Pons (tissue), 1 donor: ENCODE data around the gene PVR.
"Not testable (repeated sequence)": the region's sequence is repeated elsewhere in the genome, so short reads cannot be mapped to it uniquely, and the experiment has no call there.

ENCODE experiments used
- DNase-seq: peaks from one replicate; pipeline ENCODE4 v3.0.0-alpha.2; 2016; ENCODE audit warnings: low spot score

Gene PVR

DNA sequence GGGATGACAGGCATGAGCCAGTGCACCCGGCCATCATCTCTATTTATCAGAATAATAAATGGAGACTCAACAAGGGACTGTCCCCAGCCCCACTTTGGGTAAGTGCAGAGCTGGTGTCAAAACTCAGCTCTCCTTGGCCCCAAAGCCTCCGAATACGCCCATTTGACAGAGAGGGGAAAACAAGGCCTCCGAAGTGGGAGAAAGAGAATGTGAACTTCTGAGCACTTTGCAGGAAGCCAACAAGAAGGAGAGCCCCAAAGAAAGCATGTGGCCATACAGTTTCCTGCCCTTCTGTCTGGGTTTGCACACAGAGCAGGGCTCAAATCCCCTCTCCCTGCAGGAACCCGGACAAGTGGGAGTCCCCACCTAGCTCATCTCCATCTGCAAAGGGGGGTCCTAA, 56.8 kb downstream of the PVR start:
- DNase-seq = no peak

DNA sequence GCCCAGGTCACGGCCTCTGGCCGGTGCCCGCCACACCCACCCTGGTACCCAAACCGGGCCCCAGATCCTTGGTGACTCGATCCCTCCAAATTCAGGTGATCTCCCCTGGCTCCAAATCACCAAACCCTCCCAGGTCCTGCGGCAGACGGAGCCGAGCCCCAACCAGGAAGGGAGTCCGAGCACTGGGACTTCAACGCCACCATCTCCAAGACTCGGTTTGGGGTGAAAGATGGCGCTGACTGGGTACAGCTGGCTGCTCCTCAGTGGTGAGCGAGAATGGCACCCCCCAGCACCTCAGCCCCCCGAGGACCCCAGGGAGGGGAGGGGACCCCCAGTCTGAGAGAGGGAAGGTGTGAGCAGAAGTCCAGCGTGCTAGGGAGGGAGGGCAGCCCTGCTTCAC, 57.5 kb downstream of the PVR start:
- no peak for DNase-seq

DNA sequence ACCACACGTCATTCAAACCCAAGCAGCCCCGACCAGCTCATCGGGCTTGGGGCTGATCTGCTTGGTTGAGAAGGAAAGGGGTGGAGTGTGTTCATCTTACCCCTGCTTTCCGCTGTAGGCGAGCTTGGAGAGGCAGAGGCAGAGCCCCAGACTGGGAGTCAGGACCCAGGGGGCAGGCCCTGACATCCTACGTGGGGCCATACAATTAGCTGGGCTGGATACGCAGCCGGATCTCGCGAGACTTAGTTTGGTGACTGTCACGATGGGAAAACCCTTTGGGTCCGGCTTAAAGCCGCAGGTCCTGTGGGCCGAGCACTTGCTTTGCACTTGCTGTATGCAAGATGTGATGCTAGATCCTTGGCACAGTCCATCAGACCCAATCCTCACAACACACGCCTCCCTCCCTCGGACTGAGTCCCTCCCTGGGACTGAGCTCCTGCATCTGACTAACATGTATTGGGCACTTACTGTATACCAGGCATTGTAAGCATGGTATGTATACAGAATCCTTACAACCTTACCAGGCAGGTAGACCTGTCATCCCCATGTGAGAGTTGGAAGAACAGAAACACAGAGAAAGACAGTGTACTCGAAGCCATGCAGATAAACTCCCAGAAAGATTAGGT, 59.0 kb downstream of the PVR start:
- no peak for DNase-seq

DNA sequence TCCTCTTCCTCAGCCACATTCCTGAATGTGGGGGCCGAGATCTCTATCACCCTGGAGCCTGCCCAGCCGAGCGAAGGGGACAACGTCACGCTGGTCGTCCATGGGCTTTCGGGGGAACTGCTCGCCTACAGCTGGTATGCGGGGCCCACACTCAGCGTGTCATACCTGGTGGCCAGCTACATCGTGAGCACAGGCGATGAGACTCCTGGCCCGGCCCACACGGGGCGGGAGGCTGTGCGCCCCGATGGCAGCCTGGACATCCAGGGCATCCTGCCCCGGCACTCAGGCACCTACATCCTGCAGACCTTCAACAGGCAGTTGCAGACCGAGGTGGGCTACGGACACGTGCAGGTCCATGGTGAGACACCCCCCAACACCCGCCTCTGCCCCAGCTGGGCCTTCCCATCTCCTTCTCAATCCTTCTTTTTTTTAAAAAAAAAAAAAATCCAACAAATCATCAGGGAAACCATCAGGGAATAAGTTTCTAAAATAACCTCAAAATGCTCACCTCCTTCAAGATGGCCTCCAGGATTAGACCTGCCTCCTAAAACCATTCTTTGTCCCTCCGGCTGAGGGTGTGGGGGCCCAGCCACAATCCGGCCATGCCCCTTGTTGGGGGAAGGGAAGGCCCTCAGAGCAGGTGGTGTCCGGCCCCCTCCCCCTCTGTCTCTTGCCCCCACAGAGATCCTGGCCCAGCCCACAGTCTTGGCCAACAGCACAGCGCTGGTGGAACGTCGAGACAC, 59.8 kb downstream of the PVR start:
- DNase-seq = no peak

DNA sequence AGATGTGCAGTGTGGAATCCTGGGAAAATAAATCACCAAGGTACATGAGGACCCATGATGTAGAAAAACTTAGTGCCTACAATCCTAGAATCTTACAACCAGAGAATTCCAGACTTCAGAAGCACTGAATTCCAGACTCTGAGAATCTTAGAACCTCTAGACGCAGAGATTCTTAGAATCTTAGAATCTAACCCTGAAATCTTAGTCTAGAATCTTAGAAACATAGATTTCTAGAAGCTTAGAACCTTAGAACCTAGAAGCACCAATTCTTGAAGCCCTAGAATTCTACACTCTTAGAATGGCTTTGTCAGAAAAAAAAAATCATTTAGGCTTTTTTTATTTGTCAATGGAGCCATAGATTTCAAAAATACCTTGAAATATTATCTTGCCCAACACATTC, 61.3 kb downstream of the PVR start:
- no peak for DNase-seq

DNA sequence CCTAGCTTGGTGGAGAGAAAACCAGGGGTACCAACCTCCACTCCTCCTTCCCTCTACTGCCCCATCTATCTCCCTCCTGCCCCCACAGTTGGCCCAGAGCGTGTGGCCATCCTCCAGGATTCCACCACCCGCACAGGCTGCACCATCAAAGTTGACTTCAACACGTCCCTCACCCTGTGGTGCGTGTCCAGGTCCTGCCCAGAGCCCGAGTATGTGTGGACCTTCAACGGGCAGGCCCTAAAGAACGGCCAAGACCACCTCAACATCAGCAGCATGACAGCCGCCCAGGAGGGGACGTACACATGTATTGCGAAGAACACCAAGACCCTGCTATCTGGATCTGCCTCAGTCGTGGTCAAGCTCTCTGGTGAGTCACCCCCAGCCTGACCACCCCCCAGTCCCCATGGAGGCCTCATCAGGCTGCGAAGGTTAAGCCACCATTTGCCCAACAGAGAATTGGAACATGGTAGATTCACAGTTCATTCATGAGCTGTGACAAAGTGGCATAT, 61.8 kb downstream of the PVR start:
- DNase-seq = no peak

DNA sequence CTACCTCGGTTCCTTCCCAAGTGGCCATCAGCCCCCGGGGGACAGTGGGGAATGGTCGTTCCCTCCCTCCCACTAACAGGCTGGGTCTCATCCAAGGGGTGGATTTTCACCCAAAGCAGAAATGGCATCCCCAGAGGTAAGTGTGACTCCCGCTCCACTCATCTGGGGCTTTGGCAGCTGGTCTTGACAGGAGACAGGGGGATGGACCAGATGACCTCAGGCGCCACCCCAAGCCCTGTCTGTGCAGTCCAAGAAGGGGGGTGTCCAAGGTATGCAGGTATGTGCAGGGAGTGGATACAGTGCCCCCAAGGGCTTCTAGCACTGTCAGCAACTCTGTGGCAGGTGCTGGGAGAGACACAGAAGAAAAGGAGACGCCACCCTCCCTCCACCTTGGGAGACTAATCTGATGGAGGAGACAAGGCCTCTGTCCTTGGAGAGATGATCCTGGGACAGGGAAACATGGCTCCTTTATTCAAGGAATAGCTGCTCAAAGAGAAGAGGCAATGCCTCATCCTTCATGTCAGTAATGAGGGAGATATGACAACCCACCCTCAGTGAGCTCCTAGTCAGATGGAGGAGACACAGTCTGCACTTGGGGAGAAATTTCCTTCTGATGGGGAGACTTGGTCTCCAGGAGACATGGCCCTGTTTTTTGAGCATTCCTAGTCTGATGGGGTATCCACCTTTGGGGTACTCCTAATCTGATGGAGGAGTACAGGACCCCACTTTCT, 63.0 kb downstream of the PVR start:
- DNase-seq = no peak

DNA sequence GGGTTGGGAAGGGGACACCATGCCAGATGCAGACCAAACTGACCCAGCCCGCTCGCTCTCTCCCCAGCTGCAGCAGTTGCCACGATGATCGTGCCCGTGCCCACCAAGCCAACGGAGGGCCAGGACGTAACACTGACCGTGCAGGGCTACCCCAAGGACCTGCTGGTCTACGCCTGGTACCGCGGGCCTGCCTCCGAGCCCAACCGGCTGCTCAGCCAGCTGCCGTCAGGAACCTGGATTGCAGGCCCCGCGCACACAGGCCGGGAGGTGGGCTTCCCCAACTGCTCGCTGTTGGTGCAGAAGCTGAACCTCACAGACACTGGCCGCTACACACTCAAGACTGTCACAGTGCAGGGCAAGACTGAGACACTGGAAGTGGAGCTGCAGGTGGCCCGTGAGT, 64.1 kb downstream of the PVR start:
- DNase-seq = no peak

DNA sequence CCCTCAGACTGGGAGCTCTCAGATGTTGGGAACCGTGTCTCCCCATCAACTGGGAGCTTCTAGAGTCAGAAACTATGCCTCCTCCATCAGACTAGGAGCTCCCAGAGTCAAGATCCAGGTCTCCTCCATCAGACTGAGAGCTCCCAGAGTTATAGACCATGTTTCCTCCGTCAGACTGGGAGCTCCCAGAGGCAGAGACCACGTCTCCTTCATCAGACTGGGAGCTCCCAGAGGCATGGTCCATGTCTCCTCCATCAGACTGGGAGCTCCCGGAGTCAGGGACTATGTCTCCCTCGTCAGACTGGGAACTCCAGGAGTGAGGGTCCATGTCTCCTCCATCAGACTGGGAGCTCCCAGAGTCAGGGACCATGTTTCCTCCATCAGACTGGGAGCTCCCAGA, 65.2 kb downstream of the PVR start:
- no peak for DNase-seq

DNA sequence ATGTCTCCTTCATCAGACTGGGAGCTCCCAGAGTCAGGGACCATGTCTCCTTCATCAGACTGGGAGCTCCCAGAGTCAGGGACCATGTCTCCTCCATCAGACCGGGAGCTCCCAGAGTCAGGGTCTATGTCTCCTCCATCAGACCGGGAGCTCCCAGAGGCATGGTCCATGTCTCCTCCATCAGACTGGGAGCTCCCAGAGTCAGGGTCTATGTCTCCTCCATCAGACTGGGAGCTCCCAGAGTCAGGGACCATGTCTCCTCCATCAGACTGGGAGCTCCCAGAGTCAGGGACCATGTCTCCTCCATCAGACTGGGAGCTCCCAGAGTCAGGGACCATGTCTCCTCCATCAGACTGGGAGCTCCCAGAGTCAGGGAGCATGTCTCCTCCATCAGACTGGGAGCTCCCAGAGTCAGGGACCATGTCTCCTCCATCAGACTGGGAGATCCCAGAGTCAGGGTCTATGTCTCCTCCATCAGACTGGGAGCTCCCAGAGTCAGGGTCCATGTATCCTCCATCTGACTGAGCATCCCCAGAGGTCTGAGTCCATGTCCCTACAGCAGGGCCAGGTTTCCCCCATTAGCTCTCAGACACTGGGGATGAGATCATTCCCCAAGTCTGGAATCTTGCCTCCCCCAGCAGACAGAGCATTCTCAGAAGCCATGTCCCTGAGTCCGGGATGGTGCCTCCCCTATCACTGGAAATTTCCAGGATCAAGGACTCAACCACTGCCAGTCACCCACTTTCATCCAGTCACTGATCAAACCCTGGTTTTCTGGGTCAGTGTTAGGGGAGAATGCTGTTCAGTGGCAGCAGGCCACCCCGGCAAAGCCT, 65.9 kb downstream of the PVR start:
- not testable (repeated sequence) for DNase-seq

DNA sequence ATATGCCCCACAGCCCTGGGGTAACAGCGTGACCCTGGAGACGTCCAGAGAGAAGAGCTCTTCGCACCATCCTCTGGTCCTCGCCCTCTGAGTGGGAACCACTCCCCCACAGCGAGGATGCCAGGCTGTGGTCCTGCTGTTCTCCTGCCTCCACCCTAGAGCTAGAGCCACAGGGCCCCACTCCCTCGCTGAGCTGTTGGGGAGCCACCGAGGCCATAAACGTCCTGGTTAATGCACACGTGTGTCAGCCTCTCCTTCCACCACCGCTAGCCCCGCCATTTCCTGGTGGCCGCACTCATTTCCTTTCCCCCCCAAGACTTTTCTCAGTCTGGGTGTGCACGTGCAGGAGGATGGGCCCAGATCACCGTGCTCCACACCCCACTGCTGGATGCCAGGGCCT, 66.8 kb downstream of the PVR start:
- no peak for DNase-seq

DNA sequence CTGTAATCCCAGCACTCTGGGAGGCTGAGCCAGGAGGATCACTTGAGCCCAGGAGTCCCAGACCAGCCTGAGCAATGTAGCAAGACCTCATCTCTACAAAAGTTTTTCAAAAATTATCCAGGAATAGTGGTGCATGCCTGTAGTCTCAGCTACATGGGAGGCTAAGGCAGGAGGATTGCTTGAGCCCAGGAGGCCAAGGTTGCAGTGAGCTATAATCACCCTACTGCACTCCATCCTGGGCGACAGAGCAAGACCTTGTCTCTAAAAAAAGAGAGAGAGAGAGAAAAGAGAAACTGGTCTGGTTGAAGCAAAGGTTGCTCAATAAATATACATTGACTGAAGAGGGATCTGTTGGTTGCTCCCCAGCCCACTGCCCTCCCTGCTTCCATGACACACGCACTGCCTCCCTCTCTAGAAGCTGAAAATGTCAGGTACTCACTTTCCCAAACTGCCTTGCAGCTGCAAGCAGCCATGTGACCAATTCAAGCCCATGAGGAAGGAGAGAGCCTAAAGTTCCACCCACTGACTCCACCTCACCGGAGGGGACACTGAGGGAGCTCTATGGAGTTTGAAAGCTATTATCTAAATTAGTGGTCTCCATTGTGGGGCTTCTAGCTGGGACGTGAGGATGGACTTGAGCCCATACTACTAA, 69.3 kb downstream of the PVR start:
- DNase-seq = no peak
